ENCODE data around the gene ZNF540. TPM values are rescaled to one million over a fixed set of nuclear protein-coding genes. Genes with fewer than 3 reads are reported as not detected.

Gene ZNF540
- total and polyA plus RNA-seq, 12 donors, result 2.6 to 7.7 (median 5.0) TPM

DNA sequence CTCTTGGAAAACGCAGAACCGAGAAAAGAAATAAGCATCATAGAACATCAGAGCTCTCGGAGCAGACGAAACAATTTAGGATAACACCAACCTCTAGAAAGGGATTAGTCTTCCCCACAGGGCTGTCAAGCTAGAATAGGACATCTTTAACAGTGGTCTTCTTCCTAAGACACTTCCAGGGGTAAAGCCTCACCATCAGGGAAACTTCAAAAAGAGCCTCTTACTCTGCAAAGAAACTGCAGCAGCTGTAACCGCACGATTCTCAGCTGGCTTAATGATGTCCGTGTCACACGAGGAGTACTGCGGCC is 726 bp upstream of the ZNF540 start:
- no peaks in the 10 kb centered on the region for H3K27me3 ChIP-seq
- H3K36me3 ChIP-seq, result peaks cover 0 to 26% (median 6%) of the 10 kb centered on the region in 9 donors
- 4 to 6% methylated on average over 9 of the region's 9 CpGs for WGBS, 2 donors
- peak overlapping the region; percentile 51 to 98 (median 80) for H3K4me3 ChIP-seq
- H3K27ac ChIP-seq, result peak overlapping the region in 9 of 10 donors; percentile 82 to 93 (median 90)
- H3K4me1 ChIP-seq, result peaks cover 0 to 22% (median 15%) of the 10 kb centered on the region in 9 donors
- TF ChIP-seq, protein P1, sequence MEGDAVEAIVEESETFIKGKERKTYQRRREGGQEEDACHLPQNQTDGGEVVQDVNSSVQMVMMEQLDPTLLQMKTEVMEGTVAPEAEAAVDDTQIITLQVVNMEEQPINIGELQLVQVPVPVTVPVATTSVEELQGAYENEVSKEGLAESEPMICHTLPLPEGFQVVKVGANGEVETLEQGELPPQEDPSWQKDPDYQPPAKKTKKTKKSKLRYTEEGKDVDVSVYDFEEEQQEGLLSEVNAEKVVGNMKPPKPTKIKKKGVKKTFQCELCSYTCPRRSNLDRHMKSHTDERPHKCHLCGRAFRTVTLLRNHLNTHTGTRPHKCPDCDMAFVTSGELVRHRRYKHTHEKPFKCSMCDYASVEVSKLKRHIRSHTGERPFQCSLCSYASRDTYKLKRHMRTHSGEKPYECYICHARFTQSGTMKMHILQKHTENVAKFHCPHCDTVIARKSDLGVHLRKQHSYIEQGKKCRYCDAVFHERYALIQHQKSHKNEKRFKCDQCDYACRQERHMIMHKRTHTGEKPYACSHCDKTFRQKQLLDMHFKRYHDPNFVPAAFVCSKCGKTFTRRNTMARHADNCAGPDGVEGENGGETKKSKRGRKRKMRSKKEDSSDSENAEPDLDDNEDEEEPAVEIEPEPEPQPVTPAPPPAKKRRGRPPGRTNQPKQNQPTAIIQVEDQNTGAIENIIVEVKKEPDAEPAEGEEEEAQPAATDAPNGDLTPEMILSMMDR (IDR thresholded peaks at IDR 0.05), result no peak
- ATAC-seq, result no peak
- peaks cover 0 to 37% (median 8%) of the 10 kb centered on the region in 11 donors for H3K9me3 ChIP-seq
- intact Hi-C loops (cut with DNase I), result loop anchor here in 2 of 10 donors (10.0 kb wide), 1 partner anchor 101 kb away; no protein-coding TSS in a partner anchor
- DNase-seq, result no peak

DNA sequence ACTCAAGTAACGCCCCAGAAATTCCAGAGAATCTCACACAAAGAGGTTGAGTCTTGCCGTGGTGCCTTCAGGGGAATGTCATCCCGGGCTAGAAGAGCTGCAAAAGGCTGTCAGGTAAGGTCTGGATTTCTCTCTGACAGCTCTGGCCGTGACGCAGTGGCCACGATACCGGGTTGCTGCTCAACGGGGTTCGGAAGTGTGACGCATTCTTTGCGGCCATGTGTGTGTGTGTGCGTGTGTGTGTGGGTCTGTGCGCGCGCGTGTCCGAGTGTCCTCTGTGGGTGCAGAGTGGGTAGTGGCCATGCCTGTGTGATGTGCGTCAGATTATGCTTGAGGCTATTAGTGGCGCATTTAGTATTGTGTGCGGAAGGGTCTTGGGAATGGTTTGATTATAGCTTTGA is 306 bp downstream of the ZNF540 start:
- H3K4me1 ChIP-seq, result peaks cover 0 to 22% (median 15%) of the 10 kb centered on the region in 9 donors
- peak; percentile 64 to 73 for DNase-seq
- TF ChIP-seq, protein P1 (IDR thresholded peaks at IDR 0.05), result no peak
- H3K9me3 ChIP-seq, result peaks cover 0 to 27% (median 3%) of the 10 kb centered on the region in 11 donors
- intact Hi-C loops (cut with DNase I), result loop anchor here in 2 of 10 donors (5.0 to 10.0 kb wide), 2 partner anchors 62 to 100 kb away; partner anchors contain the start of gene ZFP30 (in 1 of the 2)
- H3K27me3 ChIP-seq, result no peaks in the 10 kb centered on the region
- peak; percentile 61 to 88 (median 80) for ATAC-seq
- WGBS, 2 donors, result 0% methylated on average over 20 of the region's 20 CpGs
- peak overlapping the region; percentile 51 to 98 (median 80) for H3K4me3 ChIP-seq
- peaks cover 0 to 36% (median 16%) of the 10 kb centered on the region in 9 donors for H3K36me3 ChIP-seq
- peak overlapping the region; percentile 63 to 93 (median 90) for H3K27ac ChIP-seq

- intact Hi-C loops (cut with DNase I), result no loop called here
- DNase-seq, result no peak
- 95 to 97% methylated on average over 11 of the region's 11 CpGs for WGBS, 2 donors
- TF ChIP-seq, protein P1 (IDR thresholded peaks at IDR 0.05), result no peak
- Histone ChIP-seq H3K27ac (no peak overlapping the region), H3K4me1 (no peaks in the 10 kb centered on the region), H3K36me3 (peaks cover 6 to 85% (median 58%) of the 10 kb centered on the region in 9 donors), H3K4me3 (no peak overlapping the region), H3K9me3 (peaks cover 0 to 99% (median 68%) of the 10 kb centered on the region in 11 donors), H3K27me3 (no peaks in the 10 kb centered on the region)
- ATAC-seq, result no peak
These were observed 40.7 kb downstream of the ZNF540 start for GRCh38 chr19:37635076-37636056.

DNA sequence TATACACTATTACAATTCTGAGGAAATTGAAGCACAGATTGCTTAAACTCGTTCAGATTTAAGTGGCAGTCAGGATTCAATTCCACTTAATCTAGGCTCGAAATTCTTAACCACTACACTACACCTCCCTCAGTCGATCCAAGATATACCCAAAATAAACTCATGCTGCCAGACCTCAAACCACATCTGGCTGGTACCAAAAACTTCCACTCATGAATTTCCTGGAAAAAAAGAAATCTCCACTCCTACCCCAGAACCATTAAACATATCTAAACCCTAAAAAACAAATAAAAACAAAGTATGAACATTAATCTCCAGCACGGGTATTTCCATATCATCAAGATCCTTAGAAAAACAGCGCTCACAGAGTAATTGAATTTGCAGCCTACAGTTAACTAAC is 59.4 kb downstream of the ZNF540 start:
- H3K4me1 ChIP-seq, result peaks cover 0 to 31% (median 24%) of the 10 kb centered on the region in 9 donors
- peaks cover 0 to 22% (median 0%) of the 10 kb centered on the region in 9 donors for H3K36me3 ChIP-seq
- H3K27me3 ChIP-seq, result no peaks in the 10 kb centered on the region
- DNase-seq (no peak), ATAC-seq (no peak)
- TF ChIP-seq, protein P1 (IDR thresholded peaks at IDR 0.05), result no peak
- intact Hi-C loops (cut with DNase I), result loop anchor here in 1 of 10 donors (2.0 kb wide), 1 partner anchor 187 kb away; the partner anchor contains the start of gene ZNF569
- 3 to 6% methylated on average over 5 of the region's 5 CpGs for WGBS, 2 donors
- peak overlapping the region in 8 of 10 donors; percentile 87 to 93 (median 92) for H3K27ac ChIP-seq
- H3K9me3 ChIP-seq, result peaks cover 0 to 43% (median 0%) of the 10 kb centered on the region in 11 donors
- H3K4me3 ChIP-seq, result peak overlapping the region; percentile 63 to 90 (median 80)
